Left kidney (tissue), 2 donors: ENCODE data around the gene FGF14. TPM values are rescaled to one million over a fixed set of nuclear protein-coding genes. Genes with fewer than 3 reads are reported as not detected.

Source experiments
- DNase-seq: peaks from one replicate; pipeline ENCODE4 v3.0.0-alpha.2; 2013
- polyA plus RNA-seq: library from polyadenylated mRNA; unstranded; fragments of 120-200 nt; gene quantifications from one replicate; pipeline ENCODE4 v1.2.1, GENCODE V29; 2013; ENCODE audit not compliant: insufficient read length

The FGF14 gene
- polyA plus RNA-seq, 1 donor, result 0.95 TPM

GRCh38 chr13:102367836-102368235 is 34.0 kb downstream of the FGF14 start:
- no peak for DNase-seq

- DNase-seq, result no peak
Observed at GRCh38 chr13:102361113-102361512, 40.7 kb downstream of the FGF14 start.

- DNase-seq, result no peak
Observed at GRCh38 chr13:102359264-102359663, 42.6 kb downstream of the FGF14 start.

- no peak for DNase-seq
Observed at GRCh38 chr13:102355251-102355650, 46.6 kb downstream of the FGF14 start.

- no peak for DNase-seq
Observed at GRCh38 chr13:102354011-102354410, 47.8 kb downstream of the FGF14 start.

- DNase-seq, result no peak
Observed at GRCh38 chr13:102351521-102351920, 50.3 kb downstream of the FGF14 start.

GRCh38 chr13:102347490-102347889 is 54.4 kb downstream of the FGF14 start:
- DNase-seq, result no peak

GRCh38 chr13:102346769-102347168 is 55.1 kb downstream of the FGF14 start:
- no peak for DNase-seq

- DNase-seq, result no peak
Observed at GRCh38 chr13:102344410-102344809, 57.4 kb downstream of the FGF14 start.

GRCh38 chr13:102333320-102334198 is 68.3 kb downstream of the FGF14 start:
- no peak for DNase-seq

- DNase-seq, result no peak
Observed at GRCh38 chr13:102328909-102329308, 72.9 kb downstream of the FGF14 start.

GRCh38 chr13:102327119-102327617 is 74.7 kb downstream of the FGF14 start:
- no peak for DNase-seq

GRCh38 chr13:102326381-102327118 is 75.3 kb downstream of the FGF14 start:
- no peak for DNase-seq

GRCh38 chr13:102325321-102325720 is 76.5 kb downstream of the FGF14 start:
- no peak for DNase-seq

- no peak for DNase-seq
Observed at GRCh38 chr13:102323505-102323904, 78.3 kb downstream of the FGF14 start.

- DNase-seq, result no peak
Observed at GRCh38 chr13:102323012-102323411, 78.8 kb downstream of the FGF14 start.

GRCh38 chr13:102322211-102322610 is 79.6 kb downstream of the FGF14 start:
- no peak for DNase-seq

GRCh38 chr13:102318233-102318632 is 83.6 kb downstream of the FGF14 start:
- no peak for DNase-seq

GRCh38 chr13:102317593-102317992 is 84.3 kb downstream of the FGF14 start:
- DNase-seq, result peak; percentile 31

GRCh38 chr13:102316732-102317131 is 85.1 kb downstream of the FGF14 start:
- no peak for DNase-seq

- no peak for DNase-seq
Observed at GRCh38 chr13:102312841-102313240, 89.0 kb downstream of the FGF14 start.

GRCh38 chr13:102311901-102312300 is 89.9 kb downstream of the FGF14 start:
- DNase-seq, result no peak

GRCh38 chr13:102311419-102311796 is 90.4 kb downstream of the FGF14 start:
- no peak for DNase-seq
